Endothelial cell of umbilical vein (primary cell): ENCODE results near the gene H2AZ2. TPM values are rescaled to one million over a fixed set of nuclear protein-coding genes. Genes with fewer than 3 reads are reported as not detected.
A peak's percentile ranks its signal among the peaks of the same experiment; 100 is the strongest.
"Not testable (repeated sequence)": the region's sequence is repeated elsewhere in the genome, so short reads cannot be mapped to it uniquely, and the experiment has no call there.

ENCODE experiments used
- BruUV-seq: library from RNA; stranded (reverse); fragments of 400-500 nt; replicated peaks from 2 replicates; lab custom pipeline; 2021; lab: Mats Ljungman, UMichigan
- CTCF ChIA-PET: fragments of 300-600, 350-600 bp; sonication (Branson Sonifier 250); formaldehyde crosslinking; loops from one replicate; lab custom pipeline; 2021; ENCODE audit warnings: antibody characterized with exemption, inconsistent platforms; lab: Charles Lee
- POLR2A ChIA-PET: fragments of 300-600, 350-600 bp; sonication (Branson Sonifier 250); formaldehyde crosslinking; loops from one replicate; lab custom pipeline; 2021; ENCODE audit warnings: antibody characterized with exemption, inconsistent platforms; lab: Charles Lee
- DNase-seq: peaks from one replicate; pipeline ENCODE4 v3.0.0-alpha.2; 2011; ENCODE audit warnings: low read depth, low spot score
- FAIRE-seq: peaks from 2 replicates; lab custom pipeline; 2011; peaks lifted over from hg19 to GRCh38; lab: Jason Lieb, UNC
- H2AFZ ChIP-seq: 2 replicates; pipeline ENCODE4 v1.6.0; 2012; ENCODE audit warnings: low read depth, low read length, control low read depth, inconsistent platforms
- H3K27ac ChIP-seq: 2 replicates; pipeline ENCODE4 v1.5.1; 2011; ENCODE audit warnings: low read depth, mild to moderate bottlenecking, control low read depth, low read length, moderate library complexity; ENCODE audit not compliant: insufficient read depth
- H3K27me3 ChIP-seq, 2 experiments: 2 replicates each; pipeline versions ENCODE4 v1.6.0 to v1.6.1; 2011; ENCODE audit warnings: low read length in 2 of 2, mixed read lengths in 1 of 2; ENCODE audit not compliant: control insufficient read depth in 2 of 2, insufficient read depth in 2 of 2
- H3K36me3 ChIP-seq, 2 experiments: 2 replicates in 1 of 2; 3 replicates in 1 of 2; pipeline ENCODE4 v1.5.1; 2011; ENCODE audit warnings: low read length in 2 of 2, mild to moderate bottlenecking in 1 of 2, moderate library complexity in 1 of 2; ENCODE audit not compliant: control insufficient read depth in 2 of 2, insufficient read depth in 2 of 2; ENCODE audit errors: extremely low read depth in 1 of 2
- H3K4me1 ChIP-seq: 3 replicates; pipeline ENCODE4 v1.5.1; 2011; ENCODE audit warnings: mild to moderate bottlenecking, low read length; ENCODE audit not compliant: control insufficient read depth, insufficient read depth; ENCODE audit errors: extremely low read depth
- H3K4me2 ChIP-seq: 2 replicates; pipeline ENCODE4 v1.6.1; 2011; ENCODE audit warnings: low read length, control low read depth, mixed read lengths; ENCODE audit not compliant: insufficient read depth
- H3K4me3 ChIP-seq, 3 experiments: fragments of 200-600 bp in 1 of 3; sonication (generic), shearing (Covaris generic) in 1 of 3; replicated peaks in 1 of 3; 2 replicates each; pipeline ENCODE4 v1.5.1; 2011 to 2016; ENCODE audit warnings: control low read depth in 3 of 3, low read length in 3 of 3, mild to moderate bottlenecking in 2 of 3, inconsistent platforms in 1 of 3, low read depth in 1 of 3, moderate library complexity in 1 of 3; ENCODE audit not compliant: insufficient read depth in 1 of 3
- H3K79me2 ChIP-seq: 2 replicates; pipeline ENCODE4 v1.6.0; 2012; ENCODE audit warnings: low read length, inconsistent platforms; ENCODE audit not compliant: control insufficient read depth, insufficient read depth
- H3K9ac ChIP-seq: replicated peaks from 2 replicates; pipeline ENCODE3; 2011; ENCODE audit warnings: low read length, control low read depth; ENCODE audit not compliant: insufficient read depth; ENCODE audit errors: extremely low read depth
- H3K9me1 ChIP-seq: replicated peaks from 3 replicates; pipeline ENCODE4 v1.6.0; 2011; ENCODE audit warnings: mild to moderate bottlenecking, low read length; ENCODE audit not compliant: control insufficient read depth, insufficient read depth; ENCODE audit errors: extremely low read depth
- H3K9me3 ChIP-seq: replicated peaks from 2 replicates; pipeline ENCODE4 v1.5.1; 2012; ENCODE audit warnings: low read length, inconsistent platforms; ENCODE audit not compliant: control insufficient read depth, insufficient read depth
- H4K20me1 ChIP-seq: replicated peaks from 2 replicates; pipeline ENCODE3; 2011; ENCODE audit warnings: mild to moderate bottlenecking, low read length; ENCODE audit not compliant: control insufficient read depth, insufficient read depth; ENCODE audit errors: extremely low read depth
- EZH2 ChIP-seq: IDR thresholded peaks from 2 replicates; pipeline ENCODE4 v1.6.1; 2012; ENCODE audit warnings: borderline replicate concordance, low read depth, mild to moderate bottlenecking, moderate library complexity, low read length, inconsistent platforms; ENCODE audit not compliant: severe bottlenecking
- FOS ChIP-seq: IDR thresholded peaks from 2 replicates; pipeline ENCODE4 v1.6.1; 2011; ENCODE audit warnings: mild to moderate bottlenecking, low read length, moderate library complexity, borderline replicate concordance; ENCODE audit not compliant: insufficient read depth
- GATA2 ChIP-seq: IDR thresholded peaks from 2 replicates; pipeline ENCODE4 v1.7.0; 2011; ENCODE audit warnings: low read depth, mild to moderate bottlenecking, moderate library complexity, mixed read lengths, low read length; ENCODE audit not compliant: insufficient read length, insufficient read depth
- MYC ChIP-seq: IDR thresholded peaks from one replicate; pipeline ENCODE4 v1.6.1; 2011; ENCODE audit warnings: mild to moderate bottlenecking, low read depth, low read length
- POLR2A ChIP-seq: IDR thresholded peaks from 2 replicates; pipeline ENCODE4 v1.6.1; 2012; ENCODE audit warnings: low read depth, mild to moderate bottlenecking, control low read depth, low read length
- dilution Hi-C: fragments of 300-500 bp; cut with MboI; formaldehyde crosslinking; loops from one replicate; pipeline ENCODE4 v1.15.0; 2019; ENCODE audit warnings: low sequenced_read_pairs; ENCODE audit not compliant: extremely low pct_ligation_motif_present
- intact Hi-C: fragments of 100-400 bp; cut with micrococcal nuclease; formaldehyde crosslinking; loops from one replicate; pipeline ENCODE4 v1.10.0; 2022
- polyA plus RNA-seq, 4 experiments: library from polyadenylated mRNA; depleted of rRNA in 3 of 4; stranded (reverse) in 3 of 4; unstranded in 1 of 4; fragments of >200 nt; gene quantifications; 2 replicates each; pipeline versions ENCODE4 v1.2.1 to v1.2.3, GENCODE V29; 2011 to 2012; ENCODE audit warnings: missing spikeins in 1 of 4
- total RNA-seq: library from RNA; stranded (reverse); gene quantifications from 2 replicates; pipeline ENCODE4 v1.2.3, GENCODE V29; 2021
- TF ChIP-seq, protein P1 (sequence below), 2 donors: IDR thresholded peaks; 1 replicate in 1 of 2; 2 replicates in 1 of 2; pipeline ENCODE4 v1.5.1; 2011; ENCODE audit warnings: low read length in 2 of 2, mild to moderate bottlenecking in 2 of 2, moderate library complexity in 2 of 2, control low read depth in 1 of 2, inconsistent platforms in 1 of 2, low read depth in 1 of 2; ENCODE audit not compliant: insufficient read depth in 1 of 2; ENCODE audit errors: extremely low read depth in 1 of 2
- TF ChIP-seq, protein P2 (sequence below): IDR thresholded peaks from 2 replicates; pipeline ENCODE4 v1.6.1; 2011; ENCODE audit not compliant: insufficient read depth, insufficient read length

Gene H2AZ2
- total and polyA plus RNA-seq, 2 donors (not counting 3 experiments of a cell fraction or from before 2014, with no cell fraction given): 225 to 232 TPM

DNA sequence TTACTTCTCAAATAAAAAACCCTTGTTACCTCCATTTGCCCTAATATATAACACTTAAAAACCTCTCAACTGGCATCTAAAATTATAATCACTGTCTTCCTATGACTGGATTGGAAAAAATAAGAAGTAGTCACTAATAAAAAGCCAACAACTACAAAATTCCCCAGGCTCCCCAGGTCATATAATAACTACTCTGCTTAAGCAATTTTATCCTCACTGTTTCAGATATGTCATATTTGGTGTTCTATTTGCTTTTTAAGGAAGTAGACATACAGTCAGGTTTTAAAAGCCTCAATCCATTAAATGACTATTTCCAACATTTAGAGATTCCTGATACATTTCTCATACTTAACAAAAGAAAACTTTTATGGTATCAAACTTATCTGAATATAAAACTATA is 2.4 kb downstream of the H2AZ2 start:
- peaks cover 17% of the 10 kb centered on the region for H3K4me1 ChIP-seq
- H4K20me1 ChIP-seq: peaks cover 3% of the 10 kb centered on the region
- POLR2A ChIA-PET: no interaction called here
- BruUV-seq: no TSS peak
- no peaks in the 10 kb centered on the region for H3K9me1 ChIP-seq
- no peaks in the 10 kb centered on the region for H3K27me3 ChIP-seq
- peaks cover 66% of the 10 kb centered on the region for H3K79me2 ChIP-seq
- no peaks in the 10 kb centered on the region for H3K9me3 ChIP-seq
- intact Hi-C loops: loop anchor here (5.0 kb wide), 2 partner anchors 98 to 267 kb away; partner anchors contain the start of genes TBRG4 and ZMIZ2
- dilution Hi-C loops: no loop called here
- H3K36me3 ChIP-seq: peaks cover 0 to 4% of the 10 kb centered on the region in 2 experiments
- DNase-seq (no peak), FAIRE-seq (no peak)
- CTCF ChIA-PET: interaction anchor here (3.1 kb wide), 1 partner anchor 263 kb away, joined by 20 read pairs; the partner anchor contains the start of gene TMED4
- no peak overlapping the region for H2AFZ ChIP-seq
- H3K9ac ChIP-seq: no peak overlapping the region
- H3K4me3 ChIP-seq: no peak overlapping the region
- TF ChIP-seq, protein P1, sequence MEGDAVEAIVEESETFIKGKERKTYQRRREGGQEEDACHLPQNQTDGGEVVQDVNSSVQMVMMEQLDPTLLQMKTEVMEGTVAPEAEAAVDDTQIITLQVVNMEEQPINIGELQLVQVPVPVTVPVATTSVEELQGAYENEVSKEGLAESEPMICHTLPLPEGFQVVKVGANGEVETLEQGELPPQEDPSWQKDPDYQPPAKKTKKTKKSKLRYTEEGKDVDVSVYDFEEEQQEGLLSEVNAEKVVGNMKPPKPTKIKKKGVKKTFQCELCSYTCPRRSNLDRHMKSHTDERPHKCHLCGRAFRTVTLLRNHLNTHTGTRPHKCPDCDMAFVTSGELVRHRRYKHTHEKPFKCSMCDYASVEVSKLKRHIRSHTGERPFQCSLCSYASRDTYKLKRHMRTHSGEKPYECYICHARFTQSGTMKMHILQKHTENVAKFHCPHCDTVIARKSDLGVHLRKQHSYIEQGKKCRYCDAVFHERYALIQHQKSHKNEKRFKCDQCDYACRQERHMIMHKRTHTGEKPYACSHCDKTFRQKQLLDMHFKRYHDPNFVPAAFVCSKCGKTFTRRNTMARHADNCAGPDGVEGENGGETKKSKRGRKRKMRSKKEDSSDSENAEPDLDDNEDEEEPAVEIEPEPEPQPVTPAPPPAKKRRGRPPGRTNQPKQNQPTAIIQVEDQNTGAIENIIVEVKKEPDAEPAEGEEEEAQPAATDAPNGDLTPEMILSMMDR (IDR thresholded peaks at IDR 0.05; ENCODE audit: extremely low read depth in 1 of 2, insufficient read depth in 1 of 2, low read depth in 1 of 2, low read length in 2 of 2): no peak
- TF ChIP-seq GATA2 (no peak), POLR2A (no peak), FOS (no peak), EZH2 (no peak), MYC (no peak)
- TF ChIP-seq, protein P2, sequence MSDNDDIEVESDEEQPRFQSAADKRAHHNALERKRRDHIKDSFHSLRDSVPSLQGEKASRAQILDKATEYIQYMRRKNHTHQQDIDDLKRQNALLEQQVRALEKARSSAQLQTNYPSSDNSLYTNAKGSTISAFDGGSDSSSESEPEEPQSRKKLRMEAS: no peak
- peak overlapping the region; percentile 83 for H3K4me2 ChIP-seq
- H3K27ac ChIP-seq: no peak overlapping the region

DNA sequence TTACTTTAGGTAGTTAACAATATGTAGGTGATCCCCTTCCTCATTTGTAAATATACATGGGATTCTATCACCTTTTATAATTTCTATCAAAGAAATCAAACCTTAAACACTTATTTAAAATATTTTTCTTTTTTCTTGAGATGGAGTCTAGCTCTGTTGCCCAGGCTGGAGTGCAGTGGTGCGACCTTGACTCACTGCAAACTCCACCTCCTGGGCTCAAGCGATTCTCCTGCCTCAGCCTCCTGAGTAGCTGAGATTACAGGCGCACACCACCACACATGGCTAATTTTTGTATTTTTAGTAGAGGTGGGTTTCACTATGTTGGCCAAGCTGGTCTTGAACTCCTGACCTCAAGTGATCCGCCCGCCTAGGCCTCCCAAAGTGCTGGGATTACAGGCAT is 4.4 kb downstream of the H2AZ2 start:
- H3K36me3 ChIP-seq, H3K9ac ChIP-seq, BruUV-seq, H3K4me2 ChIP-seq, H3K27me3 ChIP-seq, FAIRE-seq, POLR2A ChIA-PET, H4K20me1 ChIP-seq, H3K9me3 ChIP-seq, H2AFZ ChIP-seq, H3K27ac ChIP-seq, intact Hi-C loops, DNase-seq, H3K9me1 ChIP-seq, H3K4me3 ChIP-seq, dilution Hi-C loops: not testable (repeated sequence)
- CTCF ChIA-PET: interaction anchor here (0.8 kb wide), 1 partner anchor 244 kb away, joined by 3 read pairs; no protein-coding TSS in a partner anchor
- Histone ChIP-seq H3K79me2 (peaks cover 78% of the 10 kb centered on the region), H3K4me1 (peaks cover 17% of the 10 kb centered on the region)

DNA sequence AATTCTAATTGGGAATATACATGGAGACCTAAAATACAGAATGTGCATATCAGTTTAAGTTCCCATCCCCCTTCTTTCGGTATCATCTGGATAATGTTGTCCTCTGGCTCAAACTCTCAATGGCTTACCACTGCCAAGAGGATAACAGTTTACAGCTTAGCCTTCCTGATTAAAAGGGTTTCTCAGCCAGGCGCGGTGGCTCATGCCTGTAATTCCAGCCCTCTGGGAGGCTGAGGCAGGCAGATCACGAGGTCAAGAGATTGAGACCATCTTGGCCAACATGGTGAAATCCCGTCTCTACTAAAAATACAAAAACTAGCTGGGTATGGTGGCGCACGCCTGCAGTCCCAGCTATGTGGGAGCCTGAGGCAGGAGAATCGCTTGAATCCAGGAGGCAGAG is 5.2 kb downstream of the H2AZ2 start:
- BruUV-seq, DNase-seq, POLR2A ChIA-PET, H3K9me1 ChIP-seq, dilution Hi-C loops, H3K27me3 ChIP-seq, intact Hi-C loops, CTCF ChIA-PET, FAIRE-seq, H3K27ac ChIP-seq, H3K9me3 ChIP-seq, H3K4me3 ChIP-seq, H2AFZ ChIP-seq, H3K9ac ChIP-seq, H4K20me1 ChIP-seq, H3K4me2 ChIP-seq, H3K36me3 ChIP-seq: not testable (repeated sequence)
- Histone ChIP-seq H3K4me1 (peaks cover 17% of the 10 kb centered on the region), H3K79me2 (peaks cover 80% of the 10 kb centered on the region)
